ENCODE data around the gene ZRANB1.

Gene ZRANB1

DNA sequence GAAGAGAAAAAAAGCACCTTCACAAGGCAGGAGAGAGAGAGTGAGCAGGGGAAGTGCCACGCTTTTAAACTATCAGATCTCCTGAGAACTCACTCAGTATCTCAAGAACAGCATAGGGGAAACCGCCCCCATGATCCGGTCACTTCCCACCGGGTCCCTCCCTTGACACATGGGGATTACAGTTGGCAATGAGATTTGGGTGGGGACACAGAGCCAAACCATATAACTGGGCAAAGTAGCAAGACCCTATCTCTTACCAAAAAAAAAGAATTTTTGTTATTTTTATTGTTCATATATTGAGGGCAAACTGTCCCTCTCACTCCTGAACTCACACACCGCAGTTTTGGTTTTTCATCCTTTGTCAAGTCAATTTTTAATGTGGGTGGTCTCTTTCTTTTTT lies 18.2 kb upstream of the ZRANB1 start:
- H3K27me3 ChIP-seq, result no peaks in the 10 kb centered on the region
- peaks cover 25 to 31% of the 10 kb centered on the region in 2 experiments for H3K4me1 ChIP-seq (ENCODE audit: control insufficient read depth in 1 of 2, insufficient read depth in 1 of 2, low read depth in 1 of 2, low read length in 1 of 2)
- H3K4me3 ChIP-seq (ENCODE audit: low read depth in 1 of 2, low read length in 1 of 2), result no peak overlapping the region
- TF ChIP-seq, protein P1, sequence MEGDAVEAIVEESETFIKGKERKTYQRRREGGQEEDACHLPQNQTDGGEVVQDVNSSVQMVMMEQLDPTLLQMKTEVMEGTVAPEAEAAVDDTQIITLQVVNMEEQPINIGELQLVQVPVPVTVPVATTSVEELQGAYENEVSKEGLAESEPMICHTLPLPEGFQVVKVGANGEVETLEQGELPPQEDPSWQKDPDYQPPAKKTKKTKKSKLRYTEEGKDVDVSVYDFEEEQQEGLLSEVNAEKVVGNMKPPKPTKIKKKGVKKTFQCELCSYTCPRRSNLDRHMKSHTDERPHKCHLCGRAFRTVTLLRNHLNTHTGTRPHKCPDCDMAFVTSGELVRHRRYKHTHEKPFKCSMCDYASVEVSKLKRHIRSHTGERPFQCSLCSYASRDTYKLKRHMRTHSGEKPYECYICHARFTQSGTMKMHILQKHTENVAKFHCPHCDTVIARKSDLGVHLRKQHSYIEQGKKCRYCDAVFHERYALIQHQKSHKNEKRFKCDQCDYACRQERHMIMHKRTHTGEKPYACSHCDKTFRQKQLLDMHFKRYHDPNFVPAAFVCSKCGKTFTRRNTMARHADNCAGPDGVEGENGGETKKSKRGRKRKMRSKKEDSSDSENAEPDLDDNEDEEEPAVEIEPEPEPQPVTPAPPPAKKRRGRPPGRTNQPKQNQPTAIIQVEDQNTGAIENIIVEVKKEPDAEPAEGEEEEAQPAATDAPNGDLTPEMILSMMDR (IDR thresholded peaks at IDR 0.05), result no peak
- H3K9me3 ChIP-seq, result no peaks in the 10 kb centered on the region
- H3K27ac ChIP-seq, result no peak overlapping the region
- peaks cover 16% of the 10 kb centered on the region for H3K36me3 ChIP-seq

DNA sequence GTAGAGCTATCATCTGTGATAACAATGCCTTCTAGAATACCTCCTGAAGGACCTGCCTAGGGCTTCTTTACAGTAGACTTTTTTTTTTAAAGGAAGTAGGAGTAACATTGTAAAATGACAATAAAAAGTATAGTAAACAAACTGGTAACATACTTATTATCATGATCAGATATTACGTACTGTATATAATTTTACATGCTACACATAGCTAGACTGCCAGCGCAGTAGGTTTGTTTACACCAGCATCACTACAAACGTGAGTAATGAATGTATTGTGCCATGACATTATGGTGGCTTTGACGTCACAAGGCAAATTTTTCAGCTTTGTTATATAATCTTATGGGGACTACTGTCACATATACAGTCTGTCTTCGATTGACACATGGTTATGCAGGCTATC lies 15.4 kb upstream of the ZRANB1 start:
- no peaks in the 10 kb centered on the region for H3K27me3 ChIP-seq
- TF ChIP-seq, protein P1 (IDR thresholded peaks at IDR 0.05), result no peak

GRCh38 chr10:124928087-124928486 lies 13.8 kb upstream of the ZRANB1 start:
- TF ChIP-seq, protein P1 (IDR thresholded peaks at IDR 0.05), result no peak
- no peaks in the 10 kb centered on the region for H3K27me3 ChIP-seq
- H3K4me3 ChIP-seq (ENCODE audit: low read depth in 1 of 2, low read length in 1 of 2), result no peak overlapping the region
- H3K36me3 ChIP-seq, result peaks cover 9% of the 10 kb centered on the region
- H3K4me1 ChIP-seq (ENCODE audit: control insufficient read depth in 1 of 2, insufficient read depth in 1 of 2, low read depth in 1 of 2, low read length in 1 of 2), result peaks cover 18 to 20% of the 10 kb centered on the region in 2 experiments
- H3K27ac ChIP-seq, result no peak overlapping the region
- H3K9me3 ChIP-seq, result no peaks in the 10 kb centered on the region

More for the DNA sequence above, 15.4 kb upstream of the ZRANB1 start:
- peaks cover 18 to 20% of the 10 kb centered on the region in 2 experiments for H3K4me1 ChIP-seq (ENCODE audit: control insufficient read depth in 1 of 2, insufficient read depth in 1 of 2, low read depth in 1 of 2, low read length in 1 of 2)
- no peaks in the 10 kb centered on the region for H3K9me3 ChIP-seq
- peaks cover 16% of the 10 kb centered on the region for H3K36me3 ChIP-seq
- H3K4me3 ChIP-seq (ENCODE audit: low read depth in 1 of 2, low read length in 1 of 2), result no peak overlapping the region
- no peak overlapping the region for H3K27ac ChIP-seq

DNA sequence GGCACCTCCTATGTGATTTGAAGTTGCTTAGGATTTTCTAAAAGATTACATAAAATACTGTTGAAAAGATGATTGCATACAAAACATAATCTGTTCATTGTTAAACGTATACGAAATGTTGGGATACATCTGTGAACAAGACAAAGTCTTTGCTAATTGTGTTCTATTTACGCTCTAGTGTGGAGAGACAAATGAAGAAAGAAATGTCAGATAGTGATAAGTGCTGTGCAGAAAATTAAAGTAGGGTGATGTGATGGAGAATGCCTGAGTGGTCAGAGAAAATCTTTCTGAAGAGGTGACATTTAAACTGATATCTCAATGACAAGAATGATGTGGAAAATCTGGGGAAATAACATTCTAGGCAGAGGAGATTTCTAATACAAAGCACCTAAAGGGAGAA lies 13.4 kb upstream of the ZRANB1 start:
- TF ChIP-seq, protein P1 (IDR thresholded peaks at IDR 0.05), result no peak
- Histone ChIP-seq H3K36me3 (peaks cover 8% of the 10 kb centered on the region), H3K27ac (no peak overlapping the region), H3K9me3 (no peaks in the 10 kb centered on the region), H3K4me3 (ENCODE audit: low read depth in 1 of 2, low read length in 1 of 2) (no peak overlapping the region), H3K27me3 (no peaks in the 10 kb centered on the region), H3K4me1 (ENCODE audit: control insufficient read depth in 1 of 2, insufficient read depth in 1 of 2, low read depth in 1 of 2, low read length in 1 of 2) (peaks cover 18 to 20% of the 10 kb centered on the region in 2 experiments)

DNA sequence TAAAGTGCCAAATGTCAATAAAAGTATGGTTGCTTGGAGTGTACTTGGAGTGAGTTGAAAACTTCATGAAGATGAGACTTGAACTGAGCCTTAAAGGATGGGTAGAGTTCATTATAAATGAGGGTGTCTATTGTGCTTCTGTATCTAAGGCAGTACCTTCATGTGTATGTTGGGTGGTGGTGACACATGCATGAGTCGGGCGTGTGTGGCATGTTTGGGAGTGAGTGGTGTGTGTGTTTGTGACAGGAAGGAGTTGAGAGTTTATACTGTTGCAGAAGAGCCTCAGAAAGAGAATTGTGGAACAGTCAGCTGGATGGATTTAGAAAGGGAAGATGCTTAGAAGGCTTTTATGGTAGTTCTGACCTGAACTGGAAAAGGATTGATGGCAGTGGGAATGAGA lies 6.0 kb upstream of the ZRANB1 start:
- H3K4me3 ChIP-seq (ENCODE audit: low read depth in 1 of 2, low read length in 1 of 2), result no peak overlapping the region
- H3K27ac ChIP-seq, result peak overlapping the region; percentile 41
- TF ChIP-seq, protein P1 (IDR thresholded peaks at IDR 0.05), result no peak

GRCh38 chr10:124936813-124937212 lies 5.1 kb upstream of the ZRANB1 start:
- H3K36me3 ChIP-seq, result no peaks in the 10 kb centered on the region
- peaks cover 8 to 16% of the 10 kb centered on the region in 2 experiments for H3K4me1 ChIP-seq (ENCODE audit: control insufficient read depth in 1 of 2, insufficient read depth in 1 of 2, low read depth in 1 of 2, low read length in 1 of 2)
- H3K27ac ChIP-seq, result no peak overlapping the region
- TF ChIP-seq, protein P1 (IDR thresholded peaks at IDR 0.05), result no peak
- no peaks in the 10 kb centered on the region for H3K9me3 ChIP-seq
- no peaks in the 10 kb centered on the region for H3K27me3 ChIP-seq
- no peak overlapping the region for H3K4me3 ChIP-seq (ENCODE audit: low read depth in 1 of 2, low read length in 1 of 2)

More for the DNA sequence above, 6.0 kb upstream of the ZRANB1 start:
- H3K9me3 ChIP-seq, result no peaks in the 10 kb centered on the region
- H3K27me3 ChIP-seq, result no peaks in the 10 kb centered on the region
- H3K4me1 ChIP-seq (ENCODE audit: control insufficient read depth in 1 of 2, insufficient read depth in 1 of 2, low read depth in 1 of 2, low read length in 1 of 2), result peaks cover 8 to 10% of the 10 kb centered on the region in 2 experiments
- H3K36me3 ChIP-seq, result no peaks in the 10 kb centered on the region
